ENCODE results near the gene CDH6.

GRCh38 chr5:31208043-31208442 lies 14.6 kb downstream of the CDH6 start:
- no peak for TF ChIP-seq POLR2AphosphoS5 (IDR thresholded peaks at IDR 0.05; ENCODE audit: insufficient read depth, low read depth, low read length)
- no peak for TF ChIP-seq POLR2A (IDR thresholded peaks at IDR 0.05; ENCODE audit: low read depth, low read length)
- TF ChIP-seq CTCF (IDR thresholded peaks at IDR 0.05; ENCODE audit: extremely low read depth in 1 of 2, insufficient read depth in 1 of 2, low read depth in 1 of 2, low read length in 2 of 2): no peak
- no peak for TF ChIP-seq EZH2 (IDR thresholded peaks at IDR 0.05; ENCODE audit: borderline replicate concordance, low read depth, low read length, severe bottlenecking)
- TF ChIP-seq JUN (IDR thresholded peaks at IDR 0.05; ENCODE audit: borderline replicate concordance, insufficient read depth, insufficient read length, low read depth): no peak
- no peak for TF ChIP-seq FOS (IDR thresholded peaks at IDR 0.05; ENCODE audit: borderline replicate concordance, insufficient read depth, low read length)
- TF ChIP-seq GATA2 (IDR thresholded peaks at IDR 0.05; ENCODE audit: insufficient read depth, insufficient read length, low read depth, low read length): no peak
